ENCODE results near the gene LPP.

LPP gene

GRCh38 chr3:188380722-188381121 is 226.8 kb downstream of the LPP start:
- no peak for DNase-seq

DNA sequence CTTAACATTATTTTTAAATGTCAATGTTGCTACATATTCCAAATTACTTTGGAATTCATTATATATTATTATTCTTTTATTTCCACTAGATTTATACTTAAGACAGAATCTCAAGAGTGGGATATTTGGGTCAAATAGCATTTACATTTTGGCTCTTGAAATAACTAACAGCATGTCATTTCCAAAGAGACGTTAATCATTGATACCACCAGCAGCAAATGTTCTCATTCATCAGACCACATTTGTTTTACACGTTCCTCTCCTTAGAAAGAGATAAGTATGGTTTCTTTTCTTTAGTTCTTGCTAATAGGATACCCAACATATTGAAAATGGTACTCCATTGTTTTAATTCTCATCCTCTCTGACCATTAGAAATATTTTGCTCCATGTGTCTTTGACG is 229.8 kb downstream of the LPP start:
- DNase-seq: no peak

- DNase-seq: no peak
Observed at GRCh38 chr3:188385295-188385694, 231.3 kb downstream of the LPP start.

GRCh38 chr3:188389711-188390342 is 235.9 kb downstream of the LPP start:
- peak; percentile 70 for DNase-seq

GRCh38 chr3:188390343-188390718 is 236.4 kb downstream of the LPP start:
- DNase-seq: no peak

DNA sequence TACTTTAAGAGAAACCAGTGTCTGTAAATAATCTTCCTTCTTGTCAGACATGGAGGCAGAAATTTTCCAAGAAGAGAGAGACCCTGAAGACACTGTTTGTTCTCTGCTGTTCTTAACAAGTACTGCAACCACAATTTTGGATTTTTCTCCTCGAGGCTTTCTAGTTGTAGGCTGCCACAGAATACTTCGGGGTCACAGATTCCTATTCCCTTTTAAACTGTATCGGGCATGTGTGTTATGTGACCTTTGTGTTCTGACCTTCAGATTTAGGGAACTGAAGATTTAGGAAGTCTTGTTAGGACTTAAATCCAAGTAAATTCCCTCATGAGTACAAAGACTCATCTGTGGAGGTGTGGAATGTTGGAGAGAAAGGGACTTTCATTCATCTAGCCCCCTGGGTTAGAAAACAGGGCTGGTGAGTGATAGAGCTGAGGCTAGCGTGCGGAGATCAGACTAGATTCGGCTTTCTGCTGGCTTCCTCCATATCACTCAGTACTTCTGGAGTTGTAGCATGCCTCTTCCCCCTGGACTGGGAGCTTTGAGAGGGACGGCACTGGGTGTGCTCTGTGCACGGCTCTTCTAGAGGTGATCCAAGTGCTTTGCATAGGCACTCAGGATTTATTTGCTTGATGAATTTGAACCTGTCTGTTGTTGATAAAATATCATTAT is 237.0 kb downstream of the LPP start:
- DNase-seq: no peak

DNA sequence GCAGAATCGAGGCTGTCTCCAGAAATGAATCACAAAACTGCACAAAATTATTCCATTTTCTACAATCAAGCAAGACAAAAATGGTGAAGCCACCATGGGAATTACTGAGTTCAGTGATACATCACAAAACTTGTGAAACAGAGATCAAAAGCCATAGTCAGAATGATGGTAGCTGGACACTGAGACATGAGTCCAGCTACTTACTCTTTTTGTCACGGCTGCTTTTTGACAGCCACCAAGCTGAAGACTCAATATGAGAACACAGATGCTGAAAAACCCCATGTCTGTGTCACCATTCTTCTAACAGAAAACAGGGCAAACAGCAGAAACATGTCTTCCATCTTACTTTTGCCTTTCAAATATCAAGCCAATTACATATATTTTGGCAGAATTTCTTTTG is 237.6 kb downstream of the LPP start:
- DNase-seq: no peak

GRCh38 chr3:188392076-188392475 is 238.1 kb downstream of the LPP start:
- DNase-seq: no peak

GRCh38 chr3:188394623-188395022 is 240.7 kb downstream of the LPP start:
- DNase-seq: no peak

DNA sequence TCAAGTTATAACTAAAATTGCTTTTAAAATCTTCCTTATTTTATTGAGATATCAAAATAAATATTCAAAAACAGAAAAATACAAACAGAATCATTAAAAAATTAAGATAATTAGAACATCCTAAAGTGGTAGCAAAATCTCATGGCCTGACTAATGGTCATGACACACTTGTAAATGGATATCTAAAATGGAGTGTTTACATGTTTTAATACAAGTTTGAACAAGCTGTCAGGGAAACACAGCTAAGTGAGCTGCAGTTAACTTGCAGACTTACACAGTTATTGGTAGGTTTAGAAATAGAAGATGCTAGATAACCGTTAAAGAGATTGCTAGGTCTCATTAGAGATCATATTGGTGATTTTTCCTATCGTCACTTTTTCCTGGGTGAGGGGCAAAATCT is 242.3 kb downstream of the LPP start:
- DNase-seq: no peak

- DNase-seq: no peak
Observed at GRCh38 chr3:188396900-188397299, 242.9 kb downstream of the LPP start.

- no peak for DNase-seq
Observed at GRCh38 chr3:188397766-188398705, 244.1 kb downstream of the LPP start.

DNA sequence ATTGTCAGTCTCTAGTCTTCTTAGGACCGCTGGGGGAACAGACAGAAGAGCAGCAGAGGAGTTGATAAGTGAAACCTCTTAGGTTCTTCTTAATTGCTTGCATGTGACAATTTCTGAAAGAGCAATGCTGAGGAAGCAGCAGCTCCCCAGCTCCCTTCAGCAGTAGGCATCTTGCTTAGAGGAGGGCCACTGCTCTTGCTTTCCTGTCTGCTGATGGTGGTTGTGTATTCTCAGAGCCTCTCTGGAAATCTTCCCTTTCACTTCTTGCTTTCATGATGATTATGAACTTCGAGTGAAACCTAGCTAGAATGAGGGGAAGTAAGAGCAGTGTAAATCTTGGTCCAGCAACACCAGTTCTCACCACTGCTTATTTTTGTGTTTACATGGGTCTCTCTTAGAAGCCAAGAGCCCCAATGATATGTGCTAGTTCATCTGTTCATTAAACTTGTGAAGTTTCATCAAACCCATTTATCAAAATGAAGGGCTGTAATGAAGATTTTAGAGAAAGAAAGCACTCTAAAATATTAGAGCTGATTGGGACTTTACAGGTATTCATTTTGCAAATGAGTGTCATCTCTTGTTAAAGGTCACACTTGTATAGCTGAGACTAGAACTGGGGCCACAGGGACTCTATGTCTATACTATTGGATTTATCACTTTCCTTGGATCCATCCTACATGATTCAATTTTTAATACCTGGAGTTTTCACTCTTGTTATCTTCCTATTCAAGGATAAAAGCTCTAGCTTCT is 246.7 kb downstream of the LPP start:
- DNase-seq: no peak

GRCh38 chr3:188401244-188401993 is 247.5 kb downstream of the LPP start:
- no peak for DNase-seq

- DNase-seq: no peak
Observed at GRCh38 chr3:188402229-188402628, 248.3 kb downstream of the LPP start.

GRCh38 chr3:188403404-188403803 is 249.4 kb downstream of the LPP start:
- no peak for DNase-seq

DNA sequence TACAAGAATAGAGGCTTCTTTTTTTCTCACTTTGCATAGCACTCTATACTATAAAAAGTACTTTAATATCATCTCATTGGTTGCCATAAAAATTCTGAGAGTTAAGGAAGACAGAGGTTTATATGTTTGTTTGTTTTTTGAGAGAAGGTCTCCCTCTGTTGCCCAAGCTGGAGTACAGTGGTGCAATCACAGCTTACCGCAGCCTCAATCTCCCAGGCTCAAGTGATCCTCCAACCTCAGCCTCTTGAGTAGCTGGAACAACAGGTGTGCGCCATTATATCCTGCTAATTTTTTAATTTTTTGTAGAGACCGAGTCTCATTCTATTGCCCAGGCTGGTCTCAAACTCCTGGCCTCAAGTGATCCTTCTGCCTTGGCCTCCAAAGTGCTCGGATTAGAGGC is 250.2 kb downstream of the LPP start:
- DNase-seq: no peak

DNA sequence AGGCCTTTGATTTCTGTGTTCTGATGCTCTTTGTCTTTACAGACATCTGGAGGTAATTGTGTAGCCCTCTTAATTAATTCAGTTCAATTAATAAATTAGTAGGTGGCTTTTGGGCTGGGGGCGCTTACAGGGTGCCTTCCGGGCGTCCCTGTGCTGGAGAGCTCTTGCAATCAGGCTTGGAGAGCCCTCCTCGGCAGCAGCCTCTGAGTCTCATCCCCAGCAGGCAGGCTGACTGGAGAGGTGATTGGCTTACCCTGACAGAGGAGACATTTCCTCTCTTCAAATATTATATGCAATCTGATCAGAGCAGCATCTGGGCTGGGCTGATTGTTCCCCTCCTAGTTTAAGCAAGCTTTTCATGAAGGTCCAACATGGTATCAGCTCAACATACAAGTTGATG is 250.7 kb downstream of the LPP start:
- DNase-seq: no peak

DNA sequence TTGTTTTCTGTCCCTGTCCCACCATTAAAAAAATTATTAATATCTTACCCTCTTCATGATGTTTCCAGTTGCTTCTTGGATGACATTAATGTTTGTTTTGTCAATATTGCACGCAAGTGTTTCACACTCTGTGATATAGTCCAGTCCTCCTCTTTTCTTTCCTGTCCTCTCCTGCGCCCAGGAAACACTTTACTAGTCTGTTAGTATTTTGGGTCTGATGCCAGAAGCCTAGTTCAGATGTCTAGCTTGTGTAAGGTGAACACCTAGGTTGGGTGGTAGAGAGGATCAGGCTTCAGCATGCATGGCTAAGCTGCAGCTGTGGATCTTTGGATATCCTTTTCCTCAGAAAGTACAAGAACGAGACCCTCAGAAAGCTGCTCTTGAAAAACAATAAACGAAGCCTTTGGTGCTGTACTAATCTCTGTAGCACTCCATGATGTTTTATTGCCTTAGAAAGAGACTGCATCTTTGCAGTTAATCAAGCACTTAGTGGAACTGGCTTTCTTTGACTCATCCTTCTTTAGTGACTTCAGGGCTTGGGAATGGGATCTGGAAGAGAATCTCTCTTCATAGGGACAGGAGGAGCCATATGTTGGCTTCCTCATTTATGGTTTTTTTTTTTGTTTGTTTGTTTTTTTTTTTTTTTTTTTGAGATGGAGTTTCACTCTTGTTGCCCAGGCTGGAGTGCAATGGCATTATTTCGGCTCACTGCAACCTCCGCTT is 253.4 kb downstream of the LPP start:
- DNase-seq: no peak

DNA sequence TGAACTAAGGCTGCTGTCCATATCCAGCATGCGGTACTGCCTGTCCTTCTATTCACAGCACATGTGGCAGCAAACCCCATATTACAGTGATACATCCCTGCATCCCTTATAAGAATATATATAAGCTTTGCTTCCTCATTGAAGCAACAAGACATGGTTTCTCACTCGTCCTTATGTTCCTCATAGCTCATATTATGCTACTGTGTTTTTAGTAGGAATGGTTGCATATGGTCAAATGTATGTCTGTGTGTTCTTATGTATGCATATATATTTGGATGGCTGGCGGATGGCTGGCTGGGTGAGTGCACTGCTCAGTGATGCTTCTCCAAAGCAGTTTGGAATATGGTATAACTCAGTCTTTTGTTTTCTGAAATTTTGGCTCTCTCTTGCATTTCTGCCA is 254.9 kb downstream of the LPP start:
- DNase-seq: no peak

DNA sequence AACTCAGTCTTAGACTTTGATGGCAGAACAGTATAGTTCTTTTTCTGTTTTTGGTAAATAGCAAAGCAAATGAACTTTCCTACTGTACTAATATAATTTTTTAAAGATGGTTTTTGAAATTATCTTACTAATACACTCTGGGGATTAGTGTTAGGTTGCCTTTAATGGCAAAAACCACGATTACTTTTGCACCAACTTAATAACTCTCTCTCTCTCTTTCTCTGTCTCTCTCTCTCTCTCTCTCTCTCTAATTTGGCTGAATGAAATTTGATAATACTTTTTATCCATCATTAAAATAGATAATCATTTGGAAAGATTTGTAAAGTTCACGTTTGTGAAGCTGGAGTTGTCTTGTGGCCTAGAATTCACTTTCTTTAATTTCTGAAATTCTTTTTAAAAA is 257.8 kb downstream of the LPP start:
- no peak for DNase-seq

DNA sequence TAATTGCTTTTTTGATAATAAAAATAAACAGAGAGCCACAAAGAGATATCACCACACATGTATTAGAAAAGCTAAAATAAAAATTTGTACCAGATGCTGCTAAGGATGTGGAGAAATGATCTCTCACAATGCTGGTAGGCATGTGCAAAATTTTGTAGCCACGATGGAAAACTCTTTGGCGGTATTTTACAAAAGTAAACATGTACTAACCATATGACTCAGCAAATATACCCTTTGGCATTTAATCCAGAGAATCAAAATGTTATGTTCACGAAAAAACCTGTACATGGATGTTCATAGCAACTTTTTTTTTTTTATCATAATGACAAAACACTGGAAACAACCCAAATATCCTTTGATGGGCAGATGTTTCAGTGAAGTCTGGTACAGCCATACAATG is 261.2 kb downstream of the LPP start:
- DNase-seq: no peak
